Renal cortex interstitium (tissue), 11 donors: ENCODE results near the gene JAZF1. TPM values are rescaled to one million over a fixed set of nuclear protein-coding genes. Genes with fewer than 3 reads are reported as not detected.
"Not testable (repeated sequence)": the region's sequence is repeated elsewhere in the genome, so short reads cannot be mapped to it uniquely, and the experiment has no call there.

Source experiments
- DNase-seq, 11 donors: peaks; one replicate each; pipeline ENCODE4 v3.0.0-alpha.2; 2013; ENCODE audit warnings: low read depth in 9 of 11, low spot score in 4 of 11; ENCODE audit errors: extremely low read depth in 1 of 11
- polyA plus RNA-seq, 3 donors: library from polyadenylated mRNA; unstranded; fragments of 120-200 nt; gene quantifications; one replicate each; pipeline ENCODE4 v1.2.1, GENCODE V29; 2013; ENCODE audit not compliant: insufficient read length in 3 of 3

Gene JAZF1
- polyA plus RNA-seq, 3 donors: 11.2 to 14.4 (median 13.8) TPM

GRCh38 chr7:28037220-28038010 is 143.2 kb downstream of the JAZF1 start:
- DNase-seq: peak in 1 of 11 donors; percentile 38

- no peak for DNase-seq
These were observed 143.9 kb downstream of the JAZF1 start for GRCh38 chr7:28036696-28037095.

GRCh38 chr7:28033386-28033785 is 147.2 kb downstream of the JAZF1 start:
- no peak for DNase-seq

- DNase-seq: no peak
These were observed 147.7 kb downstream of the JAZF1 start for GRCh38 chr7:28032738-28033380.

- DNase-seq: no peak
These were observed 151.5 kb downstream of the JAZF1 start for GRCh38 chr7:28029051-28029450.

GRCh38 chr7:28028471-28028870 is 152.1 kb downstream of the JAZF1 start:
- no peak for DNase-seq

- DNase-seq: no peak
These were observed 154.4 kb downstream of the JAZF1 start for GRCh38 chr7:28026237-28026636.

GRCh38 chr7:28024786-28025334 is 155.7 kb downstream of the JAZF1 start:
- no peak for DNase-seq

GRCh38 chr7:28020302-28020940 is 160.2 kb downstream of the JAZF1 start:
- peak; percentile 39 to 76 (median 64) for DNase-seq

- no peak for DNase-seq
These were observed 161.6 kb downstream of the JAZF1 start for GRCh38 chr7:28018856-28019465.

GRCh38 chr7:28018446-28018845 is 162.1 kb downstream of the JAZF1 start:
- DNase-seq: no peak

- no peak for DNase-seq
These were observed 162.6 kb downstream of the JAZF1 start for GRCh38 chr7:28018020-28018419.

GRCh38 chr7:28017372-28017771 is 163.2 kb downstream of the JAZF1 start:
- DNase-seq: no peak

- DNase-seq: no peak
These were observed 164.3 kb downstream of the JAZF1 start for GRCh38 chr7:28016297-28016696.

- DNase-seq: no peak
These were observed 165.4 kb downstream of the JAZF1 start for GRCh38 chr7:28015169-28015568.

GRCh38 chr7:28014340-28014739 is 166.3 kb downstream of the JAZF1 start:
- DNase-seq: not testable (repeated sequence)

- no peak for DNase-seq
These were observed 167.2 kb downstream of the JAZF1 start for GRCh38 chr7:28013441-28013840.

GRCh38 chr7:28013019-28013418 is 167.6 kb downstream of the JAZF1 start:
- DNase-seq: no peak

- DNase-seq: no peak
These were observed 171.7 kb downstream of the JAZF1 start for GRCh38 chr7:28008911-28009310.
